ENCODE data around the gene PADI3. TPM values are rescaled to one million over a fixed set of nuclear protein-coding genes. Genes with fewer than 3 reads are reported as not detected.

The PADI3 gene
- total and polyA plus RNA-seq, 2 experiments from 2014 or later, result 0.37 to 0.80 TPM

GRCh38 chr1:17290553-17290952, 41.7 kb downstream of the PADI3 start:
- Mint-ChIP-seq H3K36me3 (ENCODE audit: low read depth) (no peaks in the 10 kb centered on the region), H3K4me1 (no peaks in the 10 kb centered on the region), H3K4me3 (no peak overlapping the region), H3K9me3 (no peaks in the 10 kb centered on the region), H3K27me3 (ENCODE audit: insufficient read depth, low read depth, poor library complexity) (peaks cover 6% of the 10 kb centered on the region), H3K27ac (no peak overlapping the region)
- Histone ChIP-seq H3K27ac (ENCODE audit: low read depth) (no peak overlapping the region), H2AFZ (no peak overlapping the region), H3K4me2 (no peak overlapping the region), H3K27me3 (ENCODE audit: insufficient read depth) (no peaks in the 10 kb centered on the region), H3K79me2 (replicated peaks; ENCODE audit: insufficient read depth) (no peaks in the 10 kb centered on the region), H3F3A (replicated peaks; ENCODE audit: low read depth) (no peaks in the 10 kb centered on the region), H3K4me3 (no peak overlapping the region), H3K4me1 (ENCODE audit: insufficient read depth) (no peaks in the 10 kb centered on the region), H4K20me1 (replicated peaks; ENCODE audit: insufficient read depth) (no peaks in the 10 kb centered on the region), H3K9me2 (ENCODE audit: insufficient read depth) (no peaks in the 10 kb centered on the region), H3K36me3 (ENCODE audit: insufficient read depth) (no peaks in the 10 kb centered on the region; the same call in 1 of the 2 replicates)
- ATAC-seq (no peak), DNase-seq (ENCODE audit: low spot score) (no peak)
- TF ChIP-seq CREB1 (CRISPR knock-in tag; IDR thresholded peaks at IDR 0.05; ENCODE audit: low read depth) (no peak), CTCF (conservative IDR thresholded peaks at IDR 0.05; ENCODE audit: low read depth in 2 of 2) (no peak), ZNF114 (CRISPR knock-in tag; IDR thresholded peaks at IDR 0.05) (no peak), ZNF462 (CRISPR knock-in tag; IDR thresholded peaks at IDR 0.05) (no peak), ZNF331 (CRISPR knock-in tag; IDR thresholded peaks at IDR 0.05; ENCODE audit: low read depth) (no peak), JUNB (IDR thresholded peaks at IDR 0.05; ENCODE audit: unreplicated experiment) (no peak), NANOG (IDR thresholded peaks at IDR 0.05; ENCODE audit: borderline replicate concordance) (no peak), EZH2phosphoT487 (IDR thresholded peaks at IDR 0.05; ENCODE audit: unreplicated experiment) (no peak), POLR2AphosphoS5 (IDR thresholded peaks at IDR 0.05; ENCODE audit: low read depth) (no peak), REST (IDR thresholded peaks at IDR 0.05; ENCODE audit: unreplicated experiment) (no peak), STAT1 (IDR thresholded peaks at IDR 0.05; ENCODE audit: unreplicated experiment) (no peak), EZH2 (IDR thresholded peaks at IDR 0.05; ENCODE audit: low read depth, unreplicated experiment) (no peak)
- TF ChIP-seq, protein P1, sequence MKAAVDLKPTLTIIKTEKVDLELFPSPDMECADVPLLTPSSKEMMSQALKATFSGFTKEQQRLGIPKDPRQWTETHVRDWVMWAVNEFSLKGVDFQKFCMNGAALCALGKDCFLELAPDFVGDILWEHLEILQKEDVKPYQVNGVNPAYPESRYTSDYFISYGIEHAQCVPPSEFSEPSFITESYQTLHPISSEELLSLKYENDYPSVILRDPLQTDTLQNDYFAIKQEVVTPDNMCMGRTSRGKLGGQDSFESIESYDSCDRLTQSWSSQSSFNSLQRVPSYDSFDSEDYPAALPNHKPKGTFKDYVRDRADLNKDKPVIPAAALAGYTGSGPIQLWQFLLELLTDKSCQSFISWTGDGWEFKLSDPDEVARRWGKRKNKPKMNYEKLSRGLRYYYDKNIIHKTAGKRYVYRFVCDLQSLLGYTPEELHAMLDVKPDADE (IDR thresholded peaks at IDR 0.05), result no peak

All from GM23338 (cell line).